CD14-positive monocyte (primary cell): ENCODE data around the gene CCBE1. TPM values are rescaled to one million over a fixed set of nuclear protein-coding genes. Genes with fewer than 3 reads are reported as not detected.

Experiments used
- DNase-seq, 3 donors: peaks; one replicate each; pipeline ENCODE4 v3.0.0-alpha.2; 2011 to 2022
- H2AFZ ChIP-seq: 2 replicates; pipeline ENCODE4 v1.6.0; 2012; ENCODE audit warnings: mild to moderate bottlenecking, low read depth, low read length, inconsistent platforms; ENCODE audit not compliant: insufficient read depth, poor library complexity, severe bottlenecking
- H3K27ac ChIP-seq, 2 donors: 1 replicate in 1 of 2; 2 replicates in 1 of 2; pipeline ENCODE4 v1.5.1; 2012 to 2013; ENCODE audit warnings: low read length in 2 of 2, control low read depth in 1 of 2, inconsistent platforms in 1 of 2, low read depth in 1 of 2, mild to moderate bottlenecking in 1 of 2
- H3K27me3 ChIP-seq, 2 donors: one replicate each; pipeline versions ENCODE4 v1.6.0 to v1.6.1; 2011 to 2013; ENCODE audit warnings: low read length in 2 of 2; ENCODE audit not compliant: control insufficient read depth in 2 of 2, insufficient read depth in 2 of 2
- H3K36me3 ChIP-seq, 2 donors: replicated peaks in 1 of 2; 1 replicate in 1 of 2; 2 replicates in 1 of 2; pipeline versions ENCODE4 v1.5.1 to v1.6.1; 2012 to 2013; ENCODE audit warnings: low read length in 2 of 2, control low read depth in 1 of 2, inconsistent platforms in 1 of 2, mild to moderate bottlenecking in 1 of 2; ENCODE audit not compliant: insufficient read depth in 2 of 2, control insufficient read depth in 1 of 2
- H3K4me1 ChIP-seq, 2 donors: 1 replicate in 1 of 2; 2 replicates in 1 of 2; pipeline versions ENCODE4 v1.5.1 to v1.6.1; 2012 to 2013; ENCODE audit warnings: low read length in 2 of 2, control low read depth in 1 of 2, inconsistent platforms in 1 of 2, mild to moderate bottlenecking in 1 of 2, moderate library complexity in 1 of 2; ENCODE audit not compliant: insufficient read depth in 2 of 2, control insufficient read depth in 1 of 2
- H3K4me2 ChIP-seq: replicated peaks from 2 replicates; pipeline ENCODE3; 2012; ENCODE audit warnings: low read length, moderate library complexity, mild to moderate bottlenecking; ENCODE audit not compliant: poor library complexity, severe bottlenecking; ENCODE audit errors: extremely low read depth
- H3K4me3 ChIP-seq, 3 experiments: fragments of 200-600 bp in 1 of 3; sonication (generic) in 1 of 3; replicated peaks in 1 of 3; 1 replicate in 2 of 3; 2 replicates in 1 of 3; pipeline ENCODE4 v1.5.1; 2011 to 2013; ENCODE audit warnings: low read length in 3 of 3, mild to moderate bottlenecking in 3 of 3, control low read depth in 2 of 3, low read depth in 2 of 3, inconsistent platforms in 1 of 3, moderate library complexity in 1 of 3
- H3K79me2 ChIP-seq: 2 replicates; pipeline ENCODE4 v1.6.0; 2012; ENCODE audit warnings: mild to moderate bottlenecking, control low read depth, inconsistent platforms, low read length, moderate library complexity; ENCODE audit not compliant: insufficient read depth
- H3K9ac ChIP-seq: 2 replicates; pipeline ENCODE4 v1.6.0; 2017; ENCODE audit warnings: low read length, mild to moderate bottlenecking; ENCODE audit not compliant: insufficient read depth, poor library complexity, severe bottlenecking
- H3K9me3 ChIP-seq, 2 donors: replicated peaks in 1 of 2; 1 replicate in 1 of 2; 2 replicates in 1 of 2; pipeline versions ENCODE4 v1.5.1 to v1.6.1; 2012 to 2013; ENCODE audit warnings: low read length in 2 of 2, control low read depth in 1 of 2; ENCODE audit not compliant: control insufficient read depth in 1 of 2, insufficient read depth in 1 of 2
- H4K20me1 ChIP-seq: 2 replicates; pipeline ENCODE4 v1.6.0; 2012; ENCODE audit warnings: mild to moderate bottlenecking, low read length, control low read depth, moderate library complexity; ENCODE audit not compliant: insufficient read depth
- H3K27ac Mint-ChIP-seq, 7 donors: one replicate each; pipeline ENCODE4 v1.8.0; 2020; ENCODE audit warnings: mild to moderate bottlenecking in 7 of 7, mixed read lengths in 7 of 7, moderate library complexity in 6 of 7, inconsistent platforms in 2 of 7
- H3K27me3 Mint-ChIP-seq, 3 donors: one replicate each; pipeline ENCODE4 v1.8.0; 2021 to 2022; ENCODE audit warnings: low read depth in 3 of 3, mild to moderate bottlenecking in 3 of 3, mixed read lengths in 3 of 3, moderate library complexity in 3 of 3, inconsistent platforms in 1 of 3
- H3K36me3 Mint-ChIP-seq, 2 donors: one replicate each; pipeline ENCODE4 v1.8.0; 2020; ENCODE audit warnings: mixed read lengths in 2 of 2, inconsistent platforms in 1 of 2, mild to moderate bottlenecking in 1 of 2
- H3K4me1 Mint-ChIP-seq: one replicate; pipeline ENCODE4 v1.8.0; 2020; ENCODE audit warnings: mild to moderate bottlenecking, mixed read lengths
- H3K4me3 Mint-ChIP-seq, 2 donors: one replicate each; pipeline ENCODE4 v1.8.0; 2020; ENCODE audit warnings: mild to moderate bottlenecking in 2 of 2, mixed read lengths in 2 of 2, moderate library complexity in 1 of 2
- H3K9me3 Mint-ChIP-seq, 7 donors: one replicate each; pipeline ENCODE4 v1.8.0; 2020 to 2022; ENCODE audit warnings: mixed read lengths in 7 of 7, mild to moderate bottlenecking in 6 of 7, moderate library complexity in 6 of 7, inconsistent platforms in 2 of 7
- CTCF ChIP-seq: fragments of 200-600 bp; IDR thresholded peaks from one replicate; pipeline ENCODE4 v1.8.0; 2022; ENCODE audit warnings: antibody characterized with exemption, mild to moderate bottlenecking
- WGBS: methylation state at CpG from one replicate; pipeline ENCODE4 v1.1.5; 2013; ENCODE audit warnings: missing lambda C conversion rate; ENCODE audit not compliant: insufficient coverage; 5-methylcytosine and 5-hydroxymethylcytosine counted together
- intact Hi-C, 2 donors: fragments of 100-400 bp; cut with micrococcal nuclease; formaldehyde crosslinking; loops; one replicate each; pipeline versions ENCODE4 v1.15.0 to v1.15.1; 2023
- polyA plus RNA-seq, 3 donors: library from polyadenylated mRNA; depleted of rRNA in 1 of 3; unstranded in 2 of 3; stranded (reverse) in 1 of 3; fragments of 300-500 nt in 2 of 3; fragments of >200 nt in 1 of 3; fragmentation: Illumina TruSeq in 2 of 3; gene quantifications; 1 replicate in 2 of 3; 2 replicates in 1 of 3; pipeline ENCODE4 v1.2.3, GENCODE V29; 2012 to 2021

Gene CCBE1
- polyA plus RNA-seq, 3 donors = not detected

GRCh38 chr18:59633961-59634485 lies 63.2 kb downstream of the CCBE1 start:
- Histone ChIP-seq H3K27ac (no peak overlapping the region), H3K36me3 (no peaks in the 10 kb centered on the region), H3K9me3 (no peaks in the 10 kb centered on the region), H3K4me1 (no peaks in the 10 kb centered on the region), H3K27me3 (no peaks in the 10 kb centered on the region), H3K9ac (no peak overlapping the region), H4K20me1 (no peaks in the 10 kb centered on the region), H3K4me3 (no peak overlapping the region), H3K79me2 (no peaks in the 10 kb centered on the region), H2AFZ (no peak overlapping the region), H3K4me2 (no peak overlapping the region)
- Mint-ChIP-seq H3K9me3 (peaks cover 0 to 1% (median 0%) of the 10 kb centered on the region in 7 donors), H3K27me3 (peaks cover 2 to 9% (median 2%) of the 10 kb centered on the region in 3 donors), H3K36me3 (no peaks in the 10 kb centered on the region), H3K4me3 (no peak overlapping the region), H3K27ac (no peak overlapping the region), H3K4me1 (no peaks in the 10 kb centered on the region)
- WGBS = 85% methylated on average over 2 of the region's 4 CpGs
- no peak for TF ChIP-seq CTCF
- intact Hi-C loops = no loop called here
- DNase-seq = no peak

GRCh38 chr18:59633317-59633716 lies 63.9 kb downstream of the CCBE1 start:
- no peak overlapping the region for H3K9ac ChIP-seq
- no peak overlapping the region for H3K27ac Mint-ChIP-seq
- no peaks in the 10 kb centered on the region for H3K27me3 ChIP-seq
- H3K9me3 Mint-ChIP-seq = peaks cover 0 to 1% (median 0%) of the 10 kb centered on the region in 7 donors
- intact Hi-C loops = no loop called here
- H3K79me2 ChIP-seq = no peaks in the 10 kb centered on the region
- TF ChIP-seq CTCF = no peak
- H3K4me3 Mint-ChIP-seq = no peak overlapping the region
- 85% methylated on average over 4 of the region's 7 CpGs for WGBS
- no peak overlapping the region for H3K27ac ChIP-seq
- H2AFZ ChIP-seq = no peak overlapping the region
- DNase-seq = no peak
- peaks cover 2 to 9% (median 2%) of the 10 kb centered on the region in 3 donors for H3K27me3 Mint-ChIP-seq
- H3K9me3 ChIP-seq = no peaks in the 10 kb centered on the region
- no peak overlapping the region for H3K4me2 ChIP-seq
- no peaks in the 10 kb centered on the region for H4K20me1 ChIP-seq
- H3K36me3 ChIP-seq = no peaks in the 10 kb centered on the region
- H3K36me3 Mint-ChIP-seq = no peaks in the 10 kb centered on the region
- H3K4me1 Mint-ChIP-seq = no peaks in the 10 kb centered on the region
- H3K4me3 ChIP-seq = no peak overlapping the region
- no peaks in the 10 kb centered on the region for H3K4me1 ChIP-seq
